ENCODE results near the gene SMIM38. TPM values are rescaled to one million over a fixed set of nuclear protein-coding genes. Genes with fewer than 3 reads are reported as not detected.

The SMIM38 gene
- total RNA-seq, 4 donors from 2014 or later, result 0.26 to 3.1 (median 0.31) TPM; not detected in 1

GRCh38 chr11:69120096-69120875 is 35.4 kb upstream of the SMIM38 start:
- WGBS, result 92% methylated on average over 5 of the region's 21 CpGs
- TF ChIP-seq POLR2A (IDR thresholded peaks at IDR 0.05), result no peak
- TF ChIP-seq EP300 (IDR thresholded peaks at IDR 0.05), result no peak
- TF ChIP-seq, protein P1, sequence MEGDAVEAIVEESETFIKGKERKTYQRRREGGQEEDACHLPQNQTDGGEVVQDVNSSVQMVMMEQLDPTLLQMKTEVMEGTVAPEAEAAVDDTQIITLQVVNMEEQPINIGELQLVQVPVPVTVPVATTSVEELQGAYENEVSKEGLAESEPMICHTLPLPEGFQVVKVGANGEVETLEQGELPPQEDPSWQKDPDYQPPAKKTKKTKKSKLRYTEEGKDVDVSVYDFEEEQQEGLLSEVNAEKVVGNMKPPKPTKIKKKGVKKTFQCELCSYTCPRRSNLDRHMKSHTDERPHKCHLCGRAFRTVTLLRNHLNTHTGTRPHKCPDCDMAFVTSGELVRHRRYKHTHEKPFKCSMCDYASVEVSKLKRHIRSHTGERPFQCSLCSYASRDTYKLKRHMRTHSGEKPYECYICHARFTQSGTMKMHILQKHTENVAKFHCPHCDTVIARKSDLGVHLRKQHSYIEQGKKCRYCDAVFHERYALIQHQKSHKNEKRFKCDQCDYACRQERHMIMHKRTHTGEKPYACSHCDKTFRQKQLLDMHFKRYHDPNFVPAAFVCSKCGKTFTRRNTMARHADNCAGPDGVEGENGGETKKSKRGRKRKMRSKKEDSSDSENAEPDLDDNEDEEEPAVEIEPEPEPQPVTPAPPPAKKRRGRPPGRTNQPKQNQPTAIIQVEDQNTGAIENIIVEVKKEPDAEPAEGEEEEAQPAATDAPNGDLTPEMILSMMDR (IDR thresholded peaks at IDR 0.05), result no peak
- no peak for TF ChIP-seq POLR2AphosphoS5 (IDR thresholded peaks at IDR 0.05)
- H3K9me3 ChIP-seq, result no peaks in the 10 kb centered on the region

GRCh38 chr11:69121021-69121420 is 34.7 kb upstream of the SMIM38 start:
- H3K27me3 ChIP-seq, result no peaks in the 10 kb centered on the region
- H3K4me3 ChIP-seq, result no peak overlapping the region
- H3K9me3 ChIP-seq, result no peaks in the 10 kb centered on the region
- no peaks in the 10 kb centered on the region for H3K36me3 ChIP-seq
- no peak overlapping the region for H3K27ac ChIP-seq
- H3K4me1 ChIP-seq, result peaks cover 31% of the 10 kb centered on the region
- no peak for DNase-seq (ENCODE audit: low spot score in 2 of 2)
- TF ChIP-seq POLR2AphosphoS5 (IDR thresholded peaks at IDR 0.05) (peak in 1 of 3 donors; percentile 77), POLR2A (IDR thresholded peaks at IDR 0.05) (no peak)
- WGBS, result 59% methylated on average over 7 of the region's 9 CpGs

More at GRCh38 chr11:69120096-69120875, 35.4 kb upstream of the SMIM38 start:
- no peak overlapping the region for H3K4me3 ChIP-seq
- H3K4me1 ChIP-seq, result peaks cover 31% of the 10 kb centered on the region
- H3K36me3 ChIP-seq, result no peaks in the 10 kb centered on the region
- no peaks in the 10 kb centered on the region for H3K27me3 ChIP-seq
- DNase-seq (ENCODE audit: low spot score in 2 of 2), result no peak
- no peak overlapping the region for H3K27ac ChIP-seq

DNA sequence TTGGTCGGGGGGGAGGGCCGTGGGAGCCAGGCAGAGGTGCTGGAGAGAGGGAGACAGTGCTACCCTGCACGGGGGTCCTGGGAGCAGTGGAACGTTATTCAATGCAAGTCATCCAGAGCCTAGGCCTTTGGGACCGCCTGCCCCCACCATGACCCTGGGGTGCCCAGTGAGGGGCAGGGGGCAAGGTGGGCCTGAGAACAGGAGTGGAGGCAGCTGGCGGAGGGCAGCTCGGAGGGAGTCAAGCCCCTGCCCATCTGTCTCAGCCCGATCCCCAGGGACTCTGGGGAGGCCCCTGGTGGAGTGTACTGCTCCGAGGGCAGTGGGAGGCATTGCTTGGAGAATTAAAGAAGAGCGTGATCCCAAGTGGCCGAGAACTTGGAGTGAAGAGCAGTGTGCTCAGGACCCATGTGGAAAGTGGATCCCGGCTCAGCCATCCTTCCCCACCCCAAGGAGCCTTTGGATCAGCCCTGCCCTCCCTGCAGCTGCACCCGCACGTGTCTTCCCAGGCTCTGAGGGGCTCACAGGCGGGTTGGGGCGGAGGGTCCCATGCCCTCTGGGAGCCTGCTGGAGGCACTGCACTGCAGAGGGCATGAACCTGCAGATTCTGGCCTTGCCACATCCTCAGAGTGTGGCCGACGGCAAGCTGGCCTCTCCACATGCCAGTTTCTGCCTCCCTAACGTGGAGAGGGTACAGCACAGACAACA is 34.0 kb upstream of the SMIM38 start:
- no peak for DNase-seq (ENCODE audit: low spot score in 2 of 2)
- no peaks in the 10 kb centered on the region for H3K27me3 ChIP-seq
- peak overlapping the region; percentile 76 for H3K27ac ChIP-seq
- WGBS, result 73% methylated on average over 16 of the region's 19 CpGs
- peaks cover 31% of the 10 kb centered on the region for H3K4me1 ChIP-seq
- no peaks in the 10 kb centered on the region for H3K9me3 ChIP-seq
- no peak overlapping the region for H3K4me3 ChIP-seq
- no peaks in the 10 kb centered on the region for H3K36me3 ChIP-seq
- TF ChIP-seq, protein P1 (IDR thresholded peaks at IDR 0.05), result no peak
- TF ChIP-seq EP300 (IDR thresholded peaks at IDR 0.05) (no peak), POLR2A (IDR thresholded peaks at IDR 0.05) (no peak), POLR2AphosphoS5 (IDR thresholded peaks at IDR 0.05) (no peak)

DNA sequence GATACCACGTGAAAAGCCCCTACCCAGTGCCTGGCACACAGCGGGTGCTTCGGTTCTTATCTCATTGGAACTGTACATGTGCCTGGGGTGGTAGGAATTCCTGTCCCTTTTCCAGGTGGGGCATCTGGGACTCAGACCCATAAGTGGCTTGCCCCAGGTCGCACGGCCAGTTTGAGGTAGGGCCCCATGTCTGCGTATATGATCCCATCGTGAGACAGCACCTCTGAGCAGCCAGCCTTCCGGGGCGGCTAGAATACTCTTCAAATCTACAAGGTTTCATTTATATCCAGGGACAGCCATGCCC is 33.5 kb upstream of the SMIM38 start:
- Histone ChIP-seq H3K36me3 (no peaks in the 10 kb centered on the region), H3K27me3 (no peaks in the 10 kb centered on the region), H3K4me1 (peaks cover 33% of the 10 kb centered on the region), H3K9me3 (no peaks in the 10 kb centered on the region), H3K4me3 (no peak overlapping the region), H3K27ac (peak overlapping the region; percentile 76)
- 74% methylated on average over 7 of the region's 9 CpGs for whole genome bisulfite sequencing
- no peak for TF ChIP-seq POLR2AphosphoS5 (IDR thresholded peaks at IDR 0.05)
- no peak for TF ChIP-seq EP300 (IDR thresholded peaks at IDR 0.05)
- TF ChIP-seq, protein P1 (IDR thresholded peaks at IDR 0.05), result no peak
- TF ChIP-seq POLR2A (IDR thresholded peaks at IDR 0.05), result no peak
- DNase-seq (ENCODE audit: low spot score in 2 of 2), result peak in 1 of 2 donors; percentile 57

DNA sequence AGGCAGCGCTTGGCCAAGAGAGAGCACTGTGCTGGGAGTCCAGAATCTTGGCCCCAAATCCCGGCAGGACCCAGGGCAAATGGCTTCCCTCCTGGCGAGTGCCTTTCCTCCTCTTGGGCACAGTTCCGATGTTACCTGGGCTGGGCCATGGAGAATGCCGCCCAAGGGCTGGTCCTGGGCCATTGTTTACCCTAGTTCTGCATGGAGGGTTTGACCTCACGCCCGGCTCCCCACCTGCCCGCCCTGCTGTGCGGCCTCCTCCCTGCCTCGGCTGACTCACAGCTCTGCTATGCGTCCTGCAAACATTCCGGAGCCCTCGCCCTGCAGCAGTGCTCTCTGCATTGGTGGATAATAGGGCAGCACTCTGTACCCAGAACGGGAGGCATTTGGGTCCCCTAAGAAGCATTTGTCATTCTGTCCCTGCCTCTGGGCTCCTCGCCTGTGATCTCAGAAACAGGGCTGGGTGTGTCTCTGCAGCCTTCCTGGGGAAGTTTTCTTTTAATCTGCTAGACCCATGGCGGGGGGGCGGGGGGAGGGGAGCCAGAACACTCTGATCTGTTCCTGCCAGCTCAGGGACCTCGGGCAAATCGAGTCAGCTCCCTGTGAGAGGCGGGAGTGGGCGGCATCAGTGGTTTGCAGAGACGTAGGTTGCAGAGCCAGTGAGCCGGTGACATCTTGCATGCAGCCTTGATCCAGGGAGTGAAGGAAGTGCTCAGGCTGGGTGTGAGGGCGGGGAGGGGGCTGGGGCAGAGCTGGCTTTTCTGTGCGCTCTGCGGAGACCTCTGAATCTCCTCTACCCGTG is 32.9 kb upstream of the SMIM38 start:
- WGBS, result 18% methylated on average over 20 of the region's 27 CpGs
- Histone ChIP-seq H3K36me3 (no peaks in the 10 kb centered on the region), H3K4me3 (peak overlapping the region; percentile 18), H3K27ac (peak overlapping the region; percentile 76), H3K27me3 (no peaks in the 10 kb centered on the region), H3K9me3 (no peaks in the 10 kb centered on the region), H3K4me1 (peaks cover 33% of the 10 kb centered on the region)
- DNase-seq (ENCODE audit: low spot score in 2 of 2), result peak in 1 of 2 donors; percentile 72
- TF ChIP-seq POLR2AphosphoS5 (IDR thresholded peaks at IDR 0.05) (peak in 1 of 3 donors; percentile 34), POLR2A (IDR thresholded peaks at IDR 0.05) (no peak)
